HG03025 (cell line): ENCODE measurements around the gene DNAAF1.

Source experiments
- ATAC-seq: cut with Tn5 transposase; IDR thresholded peaks from one replicate; pipeline ENCODE4 v1.9.1; 2021; ENCODE audit warnings: mild to moderate bottlenecking, moderate library complexity; ENCODE audit not compliant: unreplicated experiment, low FRiP score

DNAAF1 gene

GRCh38 chr16:84121007-84121406 lies 24.1 kb upstream of the DNAAF1 start:
- ATAC-seq: no peak

DNA sequence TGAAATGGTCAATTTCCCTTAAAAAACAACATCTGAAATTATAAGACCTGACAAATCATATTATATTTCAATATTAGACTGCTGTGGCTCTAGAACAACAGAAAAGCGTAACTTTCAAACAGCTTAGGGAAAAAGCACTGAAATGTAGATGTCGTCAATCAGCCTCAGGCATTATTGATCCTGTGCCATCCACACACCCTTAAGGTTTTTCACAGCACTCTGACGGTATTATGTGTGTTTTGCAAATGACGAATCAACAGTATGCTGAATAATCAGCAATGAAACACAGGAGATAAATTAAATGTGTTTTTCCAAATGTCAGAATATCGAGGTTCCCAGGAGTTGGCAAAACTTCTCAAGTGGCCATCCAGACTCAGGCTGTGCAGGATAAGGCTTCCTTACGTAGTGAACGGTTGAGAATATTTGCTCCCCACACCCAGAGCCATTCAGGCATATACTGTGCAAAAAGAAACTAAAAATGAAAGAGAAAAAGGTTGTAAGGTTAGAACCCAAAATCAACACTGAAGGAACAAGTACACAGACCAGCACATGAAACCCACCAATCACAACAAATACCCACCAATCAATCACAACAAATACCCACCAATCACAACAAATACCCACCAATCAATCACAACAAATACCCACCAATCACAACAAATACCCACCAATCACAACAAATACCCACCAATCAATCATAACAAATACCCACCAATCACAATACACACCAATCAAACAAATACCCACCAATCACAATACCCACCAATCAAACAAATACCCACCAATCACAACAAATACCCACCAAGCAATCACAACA lies 20.6 kb upstream of the DNAAF1 start:
- no peak for ATAC-seq

GRCh38 chr16:84131117-84131516 lies 14.0 kb upstream of the DNAAF1 start:
- no peak for ATAC-seq

DNA sequence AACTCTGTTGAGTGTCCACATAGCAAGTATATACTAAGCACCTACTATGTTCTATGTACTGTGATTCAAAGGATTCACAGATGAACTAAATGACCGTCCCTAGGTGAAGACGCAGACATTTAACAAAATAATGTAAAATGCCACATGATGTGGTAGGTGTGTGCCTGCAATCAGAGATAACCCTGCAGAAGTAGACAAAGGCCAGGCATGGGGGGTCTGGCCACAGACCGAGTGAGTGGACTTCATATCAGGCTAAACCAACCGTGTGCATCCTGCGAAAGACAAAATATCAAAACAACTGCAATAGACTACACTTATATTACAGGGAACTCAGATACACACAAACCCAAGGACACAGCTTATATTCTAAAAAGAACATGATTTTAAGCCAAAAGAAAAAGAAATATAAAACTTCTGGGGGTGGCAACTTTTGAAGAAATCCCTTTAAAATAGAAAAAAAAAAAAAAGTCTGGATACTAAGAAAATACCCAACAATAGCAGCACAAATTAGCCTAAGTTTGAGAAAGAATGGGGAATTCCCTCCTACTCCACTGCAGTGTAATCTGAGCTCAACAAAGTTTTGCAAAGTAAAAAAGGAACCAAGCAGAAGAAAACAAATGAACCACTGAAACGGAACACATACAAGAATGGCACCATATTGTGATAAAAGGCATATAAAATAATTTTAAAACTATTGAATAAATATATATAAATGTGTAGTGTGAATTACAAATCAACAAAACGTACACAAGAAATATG lies 12.4 kb upstream of the DNAAF1 start:
- no peak for ATAC-seq

DNA sequence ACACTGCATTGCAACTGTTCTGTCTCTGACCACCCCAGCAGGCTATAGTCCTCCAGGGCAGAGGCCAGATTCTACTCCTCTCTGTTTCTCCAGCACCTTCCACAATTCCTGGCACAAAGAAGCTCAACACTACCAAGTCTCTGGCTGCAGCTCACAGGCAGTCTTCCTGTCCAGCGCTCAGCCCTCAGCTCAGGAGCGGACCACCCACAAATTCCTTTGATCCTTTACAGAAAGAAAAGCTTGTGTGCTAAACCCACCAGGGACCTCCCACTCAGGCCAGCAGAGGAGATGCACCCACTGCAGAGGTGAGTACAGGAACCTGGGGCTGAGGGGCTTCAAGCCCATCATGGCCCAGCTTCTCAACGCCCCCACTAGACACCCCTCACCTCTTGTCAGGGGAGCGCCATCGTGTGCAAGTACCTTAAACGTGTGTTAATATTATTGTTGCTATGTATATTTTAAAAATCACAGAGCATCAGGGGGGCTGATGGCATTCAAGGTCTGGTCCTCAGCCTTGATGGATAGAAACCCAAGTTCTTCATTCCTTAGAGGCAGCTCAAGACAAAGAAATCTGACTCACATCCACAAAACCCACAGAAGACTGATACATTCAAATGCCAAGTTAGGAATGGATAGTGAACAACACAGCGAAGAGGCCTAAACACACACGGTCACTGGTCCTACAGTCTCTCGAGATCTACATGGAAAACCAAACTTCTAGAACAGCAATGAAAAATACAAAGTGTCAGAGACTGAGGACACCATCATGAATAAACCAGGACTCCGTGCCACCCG lies 8.6 kb upstream of the DNAAF1 start:
- no peak for ATAC-seq

DNA sequence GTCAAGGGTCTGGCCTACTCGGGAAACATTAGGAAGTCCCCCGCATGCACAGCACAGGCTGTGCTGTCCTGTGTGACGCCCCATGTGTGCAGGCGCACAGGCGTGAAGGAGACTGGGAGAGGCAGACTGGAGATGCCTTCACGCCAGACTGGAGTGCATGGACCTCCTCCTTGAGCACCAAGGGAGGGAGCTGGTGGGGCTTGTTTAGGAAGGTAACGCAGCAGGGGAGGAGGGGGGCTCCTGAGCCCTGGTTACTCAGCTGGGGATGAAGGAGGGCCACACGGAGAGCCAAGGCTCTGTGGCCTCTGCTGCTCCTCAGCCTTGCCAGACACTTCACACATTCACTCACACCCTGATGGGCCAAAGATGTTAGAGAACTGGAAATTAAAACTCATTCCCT lies 7.8 kb upstream of the DNAAF1 start:
- no peak for ATAC-seq

DNA sequence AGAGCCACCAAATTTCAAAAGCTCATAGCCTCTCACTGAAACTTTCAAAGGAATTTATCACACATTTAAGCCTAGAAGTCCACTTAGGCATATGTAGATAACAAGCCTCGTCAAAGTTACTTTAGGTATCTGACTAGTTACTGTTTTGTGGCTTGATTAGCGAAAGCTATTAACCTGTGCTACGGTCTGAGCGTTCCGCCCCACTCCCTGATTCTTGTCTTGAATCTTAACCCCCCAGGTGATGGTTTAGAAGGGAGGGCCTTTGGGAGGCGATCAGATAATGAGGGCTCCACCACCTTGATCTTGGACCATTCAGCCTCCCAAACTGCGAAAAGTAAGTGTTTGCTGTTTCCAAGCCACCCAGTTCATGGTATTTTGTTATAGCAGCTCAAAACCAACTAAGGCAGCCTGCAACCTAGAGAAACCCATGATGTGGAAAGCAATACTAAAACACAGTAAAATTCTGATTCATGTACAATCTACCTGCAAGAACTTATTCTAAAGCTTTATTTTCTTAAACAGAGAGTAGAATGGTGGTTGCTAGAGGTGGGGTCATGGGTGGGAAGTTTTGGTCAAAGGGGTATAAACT lies 7.2 kb upstream of the DNAAF1 start:
- no peak for ATAC-seq

DNA sequence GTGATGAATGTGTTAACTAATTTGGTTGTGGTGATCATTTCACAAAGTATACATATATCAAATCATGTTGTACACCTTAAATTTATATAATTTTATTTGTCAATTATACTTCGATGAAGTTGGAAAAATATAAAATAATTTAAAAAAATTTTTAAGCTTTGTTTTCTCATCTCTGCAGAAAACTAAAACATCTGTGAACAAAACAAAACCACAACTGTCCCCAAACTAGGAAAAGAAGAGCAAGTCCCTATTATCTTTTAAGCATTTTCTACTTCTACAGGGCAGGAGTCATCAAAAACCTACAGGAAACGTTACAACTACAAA lies 6.6 kb upstream of the DNAAF1 start:
- no peak for ATAC-seq

DNA sequence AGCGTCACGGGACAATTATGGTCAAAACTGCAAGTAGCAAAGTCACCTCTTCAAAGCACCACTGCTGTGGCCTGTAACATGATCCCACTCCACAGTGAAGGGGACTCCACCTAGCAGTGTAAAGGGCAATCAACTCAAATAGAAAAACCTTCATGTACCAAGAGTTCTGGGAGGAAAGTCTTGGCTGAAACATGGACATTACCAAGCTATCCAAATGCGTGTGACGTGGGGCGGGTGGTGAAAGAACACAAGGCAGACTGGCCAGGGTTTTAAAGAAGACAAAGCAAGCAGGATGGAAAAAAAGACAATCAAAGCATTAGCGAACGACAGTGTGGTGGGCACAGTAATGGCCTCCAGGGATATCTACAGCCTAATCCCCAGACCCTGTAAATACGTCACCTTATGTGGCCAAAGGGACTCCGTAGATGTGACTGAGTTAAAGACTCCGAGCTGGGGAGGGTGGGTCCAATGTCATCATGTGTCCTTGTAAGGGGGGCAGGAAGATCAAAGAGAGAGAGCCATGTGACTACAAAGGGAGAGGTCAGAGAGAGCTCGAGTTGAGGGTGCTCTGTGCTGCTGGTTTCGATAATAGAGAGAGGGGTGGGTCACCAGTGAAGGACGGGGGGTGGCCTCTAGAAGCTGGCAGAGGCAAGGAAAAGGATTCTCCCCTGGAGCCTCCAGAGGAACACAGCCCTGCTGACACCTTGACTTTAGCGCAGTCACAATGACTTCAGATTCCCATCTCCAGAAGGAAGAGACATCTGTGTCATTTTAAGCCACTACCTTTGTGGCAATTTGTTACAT lies 6.1 kb upstream of the DNAAF1 start:
- no peak for ATAC-seq

DNA sequence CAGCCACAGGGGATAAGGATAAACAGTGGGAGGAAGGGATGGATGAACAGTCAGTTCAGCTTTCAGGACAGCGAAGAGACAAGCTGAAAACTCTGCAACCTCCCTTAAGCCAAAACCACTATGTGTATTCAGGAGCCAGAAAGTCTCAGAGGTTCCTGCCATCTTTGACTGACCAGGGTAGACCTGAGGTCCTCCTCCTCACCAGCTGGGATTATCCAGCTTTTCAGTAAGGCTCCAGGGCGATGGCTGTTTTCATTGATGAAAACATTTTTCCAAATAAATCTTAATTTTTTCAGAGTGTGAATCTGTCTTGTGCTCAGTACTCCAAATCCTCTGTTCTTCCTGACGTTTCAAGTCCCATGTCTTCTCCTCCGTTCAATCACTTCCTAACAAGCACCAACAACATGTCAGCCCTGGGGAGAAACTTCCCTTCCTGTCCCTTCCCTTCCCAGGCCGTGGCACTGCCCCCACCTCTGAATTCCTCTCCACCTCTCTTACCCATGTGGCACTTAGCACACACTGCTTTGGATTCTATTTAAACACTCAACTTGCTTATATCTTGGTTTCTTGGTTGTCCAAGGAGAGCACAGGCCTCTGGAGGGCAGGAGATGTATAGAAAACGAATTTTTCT lies 5.4 kb upstream of the DNAAF1 start:
- no peak for ATAC-seq

DNA sequence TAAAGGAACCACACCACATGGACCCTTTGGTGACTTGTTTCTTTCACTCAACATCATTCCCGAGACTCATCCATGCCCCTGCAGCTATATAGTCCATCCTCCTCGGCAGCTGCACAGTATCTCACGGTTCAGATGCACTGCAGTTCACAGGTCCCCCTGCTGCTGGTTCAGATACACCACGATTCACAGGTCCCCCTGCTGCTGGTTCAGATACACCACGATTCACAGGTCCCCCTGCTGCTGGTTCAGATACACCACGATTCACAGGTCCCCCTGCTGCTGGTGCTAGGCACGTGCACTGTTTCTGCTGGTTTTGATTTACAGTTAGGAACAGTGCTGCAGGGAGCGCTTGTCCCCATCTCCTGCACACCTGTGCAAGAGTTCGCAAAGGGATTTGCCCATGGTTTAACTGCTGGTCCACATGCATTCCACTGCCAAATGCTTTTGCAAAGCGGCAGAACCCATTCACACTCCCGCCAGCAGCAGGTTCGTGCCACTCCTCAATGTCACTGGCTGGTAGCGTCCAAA lies 3.9 kb upstream of the DNAAF1 start:
- no peak for ATAC-seq

GRCh38 chr16:84143081-84143480 lies 2.0 kb upstream of the DNAAF1 start:
- no peak for ATAC-seq

DNA sequence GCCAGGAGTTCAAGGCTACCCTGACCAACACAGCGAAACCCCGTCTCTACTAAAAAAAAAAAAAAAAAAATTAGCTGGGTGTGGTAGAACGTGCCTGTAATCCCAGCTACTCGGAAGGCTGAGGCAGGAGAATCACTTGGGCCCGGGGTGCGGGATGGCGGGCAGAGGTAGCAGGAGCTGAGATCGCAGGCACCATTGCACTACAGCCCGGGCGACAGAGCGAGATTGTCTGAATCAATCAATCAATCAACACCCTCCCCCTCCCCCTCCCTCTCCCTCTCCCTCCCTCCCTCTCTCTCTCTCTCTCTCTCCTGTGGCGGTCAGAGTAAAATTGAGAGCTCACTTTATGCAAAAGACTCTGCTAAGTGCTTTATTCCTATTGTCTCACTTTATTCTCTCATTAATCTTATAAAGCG lies 1.3 kb upstream of the DNAAF1 start:
- no peak for ATAC-seq

DNA sequence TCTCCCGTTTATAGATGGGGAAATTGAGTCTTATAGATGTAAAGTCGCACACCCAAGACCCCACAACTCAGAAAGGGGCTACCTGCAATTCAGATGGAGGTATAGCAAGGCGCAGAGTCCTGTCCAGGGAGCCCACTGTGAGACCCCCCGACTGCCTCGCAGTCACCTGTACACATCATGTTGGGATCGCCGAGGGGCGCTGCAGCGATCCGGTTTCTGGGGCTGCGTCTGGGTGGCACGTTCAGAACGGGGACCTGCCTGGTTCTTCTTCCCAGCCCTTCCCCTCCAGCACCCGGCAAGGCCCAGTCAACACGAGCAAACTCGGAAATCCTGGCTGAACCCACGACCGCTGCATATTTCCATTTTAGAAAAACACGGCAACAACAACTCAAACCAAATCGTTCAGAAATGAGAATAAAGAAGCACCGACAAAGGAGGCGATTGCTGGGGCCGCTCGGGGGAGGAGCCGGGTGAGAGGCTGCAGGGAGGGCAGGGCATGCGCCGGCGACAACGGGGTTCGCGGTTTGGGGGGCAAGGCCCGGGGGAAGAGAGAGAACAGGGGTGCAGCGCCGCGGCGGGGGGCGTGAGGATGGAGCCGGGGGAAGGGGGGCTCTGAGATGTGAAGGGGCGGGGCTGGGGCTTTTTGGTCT lies 774 bp upstream of the DNAAF1 start:
- ATAC-seq: no peak

DNA sequence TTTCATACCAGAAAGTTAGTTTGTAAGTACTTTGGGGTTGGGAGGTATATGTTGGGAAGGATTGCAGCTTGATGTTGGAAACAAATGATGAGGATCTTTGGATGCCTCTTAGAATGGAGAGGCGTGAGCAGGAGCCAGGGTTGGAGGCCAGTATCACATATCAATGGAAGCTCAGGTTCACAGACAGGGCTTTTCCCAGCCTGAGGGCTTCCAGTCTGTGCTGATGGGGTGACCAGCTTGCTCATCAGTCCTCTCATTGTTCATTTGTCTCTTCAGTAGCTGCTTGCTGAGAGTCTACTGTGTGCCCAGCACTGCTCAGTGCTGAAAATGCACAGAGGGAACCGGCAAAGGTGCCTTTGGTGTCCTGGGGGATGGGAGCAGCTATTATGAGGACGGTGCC lies 5.8 kb downstream of the DNAAF1 start:
- no peak for ATAC-seq

DNA sequence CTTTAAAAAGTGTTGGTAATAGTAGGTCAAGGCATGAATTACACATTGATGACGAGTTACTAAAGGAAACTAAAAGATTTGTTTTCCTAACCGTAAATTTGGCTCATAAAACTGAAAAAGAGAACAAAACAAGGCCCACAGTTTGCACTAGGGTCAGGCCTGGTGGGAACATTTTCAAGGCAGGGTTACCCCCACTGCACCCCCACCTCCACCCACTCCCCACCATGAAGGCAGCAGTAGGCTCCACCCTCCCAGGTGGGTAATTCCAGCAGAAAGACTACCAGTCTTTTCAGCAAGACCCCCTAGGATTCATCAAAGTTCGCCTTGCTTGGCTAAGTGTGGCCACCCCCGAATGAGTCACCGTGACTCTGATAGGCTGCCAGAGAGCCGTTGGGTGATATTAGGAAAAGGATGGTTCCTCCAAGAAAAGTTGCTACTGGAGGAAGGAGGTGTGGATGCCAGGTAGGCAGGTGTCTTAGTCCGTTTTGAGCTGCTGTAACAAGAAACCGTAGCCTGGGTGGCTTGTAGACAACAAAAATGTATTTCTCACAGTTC lies 8.6 kb downstream of the DNAAF1 start:
- no peak for ATAC-seq

DNA sequence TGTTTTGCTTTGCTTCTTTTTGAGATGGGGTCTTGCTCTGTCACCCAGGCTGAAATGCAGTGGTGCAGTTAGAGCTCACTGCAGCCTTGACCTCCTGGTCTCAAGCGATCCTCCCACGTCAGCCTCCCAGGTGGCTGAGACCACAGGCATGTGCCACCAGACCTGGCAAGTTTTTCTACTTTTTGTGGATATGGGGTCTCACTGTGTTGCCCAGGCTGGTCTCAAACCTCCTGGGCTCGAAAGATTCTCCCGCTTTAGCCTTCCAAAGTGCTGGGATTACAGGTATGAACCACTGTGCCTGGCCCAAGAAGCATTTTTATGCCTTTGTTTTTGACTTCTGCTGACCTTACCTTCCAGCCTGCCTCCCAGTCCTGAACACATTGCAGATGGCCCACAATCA lies 10.1 kb downstream of the DNAAF1 start:
- no peak for ATAC-seq

DNA sequence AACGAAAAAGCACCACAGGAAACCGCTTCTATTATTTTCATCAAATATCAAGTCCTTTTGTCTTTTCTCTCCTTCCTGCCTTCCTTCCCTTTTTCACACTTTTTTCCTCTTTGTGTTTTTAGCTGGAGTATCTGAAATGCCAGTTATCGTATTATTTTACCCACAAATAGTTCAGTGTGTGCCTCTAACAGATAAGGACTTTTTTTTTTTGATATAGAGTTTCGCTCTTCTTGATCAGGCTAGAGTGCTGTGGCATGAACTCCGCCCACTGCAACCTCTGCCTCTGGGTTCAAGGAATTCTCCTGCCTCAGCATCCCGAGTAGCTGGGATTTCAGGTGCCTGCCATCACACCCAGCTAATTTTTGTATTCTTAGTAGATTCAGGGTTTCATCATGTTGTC lies 10.7 kb downstream of the DNAAF1 start:
- ATAC-seq: no peak

GRCh38 chr16:84156342-84156784 lies 11.3 kb downstream of the DNAAF1 start:
- no peak for ATAC-seq
